ENCODE data around the gene TSKS.
A peak's percentile ranks its signal among the peaks of the same experiment; 100 is the strongest.
"Not testable (repeated sequence)": the region's sequence is repeated elsewhere in the genome, so short reads cannot be mapped to it uniquely, and the experiment has no call there.

TSKS gene

GRCh38 chr19:49766930-49767299 lies 3.8 kb upstream of the TSKS start, which contains the start of gene AP2A1:
Gene AP2A1 (plus strand): TSS chr19:49767001. CDS start chr19:49767134, 133 bp downstream.
- no peak for DNase-seq (ENCODE audit: low read depth)

DNA sequence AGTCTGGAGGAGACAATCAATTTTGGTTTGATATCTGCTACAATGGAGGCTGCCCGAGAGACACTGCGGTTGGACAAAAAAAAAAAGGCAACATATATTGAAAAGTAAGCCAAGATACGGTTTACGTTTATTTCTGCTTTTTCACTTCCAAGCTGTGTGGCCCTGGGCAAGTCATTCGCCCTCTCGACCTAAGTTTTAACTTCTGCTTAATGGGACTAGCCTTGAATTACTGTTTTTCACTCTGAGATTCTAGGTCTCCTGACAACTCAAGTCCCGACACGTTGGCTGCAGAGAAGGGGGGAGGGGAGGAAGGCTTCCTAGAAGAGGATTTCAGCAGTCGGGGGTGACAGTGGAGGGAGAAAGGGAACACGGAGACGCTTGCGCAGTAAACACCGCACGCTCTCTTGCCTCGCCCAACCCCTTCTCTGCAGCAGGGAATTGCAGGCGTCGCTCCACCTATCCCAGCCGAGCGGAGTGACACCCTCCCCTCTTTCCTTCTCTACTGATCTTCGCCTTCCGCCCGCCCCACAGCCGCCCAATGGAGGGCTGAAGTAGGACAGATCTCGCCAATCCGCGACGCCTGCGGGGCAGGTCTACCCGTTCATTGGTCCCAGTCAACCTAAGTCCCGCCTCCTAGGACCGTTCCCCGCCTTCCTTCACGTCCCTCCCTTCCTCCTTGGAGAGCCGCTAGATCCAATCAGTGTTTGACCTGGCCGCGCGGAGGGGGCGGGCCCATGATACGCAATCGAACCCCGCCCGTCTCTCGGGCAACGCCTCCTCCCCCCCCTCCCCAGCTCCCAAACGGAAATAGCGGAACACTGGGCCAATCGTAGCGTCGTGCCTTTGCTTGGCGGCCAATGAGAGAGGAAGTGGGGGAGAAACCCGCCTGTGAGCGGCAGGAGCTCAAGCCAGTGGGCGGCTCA lies 3.2 kb upstream of the TSKS start:
- peak; percentile 95 for DNase-seq (ENCODE audit: low read depth)

- no peak for DNase-seq (ENCODE audit: low read depth)
Measured at GRCh38 chr19:49764341-49764740, 1.2 kb upstream of the TSKS start.

DNA sequence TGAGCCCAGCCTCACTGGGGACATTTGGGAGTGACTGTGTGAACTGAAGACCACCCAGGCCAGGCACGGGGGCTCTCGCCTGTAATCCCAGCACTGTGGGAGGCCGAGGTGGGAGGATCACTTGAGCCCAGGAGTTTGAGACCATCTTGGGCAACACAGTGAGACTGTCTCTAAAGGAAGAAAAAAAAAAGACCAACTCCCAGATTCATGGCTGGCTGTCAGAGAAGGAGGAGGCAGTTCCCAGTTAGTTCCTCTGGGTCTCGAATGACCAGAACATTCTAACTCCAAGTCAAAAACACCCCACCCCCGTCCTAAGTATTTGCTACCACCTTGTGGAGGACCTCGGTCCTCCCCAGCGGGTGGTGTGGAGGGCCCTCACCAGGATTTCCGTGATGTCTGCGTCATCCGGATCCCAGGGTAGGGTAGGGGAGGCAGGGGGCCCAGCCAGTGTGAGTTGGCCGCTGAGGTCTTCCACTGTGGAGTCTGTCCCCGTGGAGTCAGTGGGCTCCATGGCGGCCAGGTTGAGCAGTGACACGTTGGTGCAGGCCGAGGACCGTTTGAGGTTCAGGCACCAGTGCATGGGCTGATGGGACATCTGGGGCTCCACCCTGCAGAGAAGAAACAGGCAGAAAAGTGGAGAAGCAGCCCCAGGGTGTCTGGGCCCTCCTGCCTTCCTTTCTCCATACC lies 1.3 kb downstream of the TSKS start:
- no peak for DNase-seq (ENCODE audit: low read depth)

GRCh38 chr19:49761249-49761624 lies 1.9 kb downstream of the TSKS start:
- no peak for DNase-seq (ENCODE audit: low read depth)

DNA sequence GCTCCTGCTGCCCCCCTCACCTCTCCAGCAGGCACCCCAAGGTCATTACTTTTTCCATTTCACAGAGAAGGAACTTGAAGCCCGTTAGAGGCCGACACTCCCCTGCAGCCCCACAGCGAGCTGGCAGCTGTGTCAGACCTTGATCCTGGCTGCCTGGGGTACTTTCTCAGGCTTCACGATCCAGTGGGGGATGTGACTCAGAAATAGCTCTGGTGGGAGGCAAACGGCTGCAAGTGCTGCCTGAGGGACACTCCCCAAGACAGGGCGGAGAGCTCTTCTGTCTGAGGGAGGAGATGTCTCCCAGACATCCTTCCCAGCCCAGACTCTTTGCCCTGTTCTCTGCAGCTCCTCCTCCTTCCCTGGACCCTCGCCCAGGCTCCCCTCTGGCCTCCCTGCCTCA lies 4.8 kb downstream of the TSKS start:
- DNase-seq (ENCODE audit: low read depth): no peak

DNA sequence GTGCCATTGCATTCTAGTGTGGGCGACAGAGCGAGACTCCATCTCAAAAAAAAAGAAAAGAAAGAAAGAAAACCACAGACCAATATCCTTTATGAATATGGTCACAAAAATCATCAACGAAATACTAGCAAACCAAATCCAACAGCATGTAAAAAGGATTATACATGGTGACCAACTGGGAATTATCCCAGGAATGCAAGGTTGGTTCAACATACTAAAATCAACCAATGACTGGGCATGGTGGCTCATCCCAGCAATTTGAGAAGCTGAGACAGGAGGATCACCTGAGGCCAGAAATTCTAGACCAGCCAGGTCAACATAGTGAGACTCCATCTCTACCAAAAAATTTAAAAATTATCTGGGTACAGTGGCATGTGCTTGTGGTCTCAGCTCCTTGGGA lies 7.2 kb downstream of the TSKS start:
- no peak for DNase-seq (ENCODE audit: low read depth)

DNA sequence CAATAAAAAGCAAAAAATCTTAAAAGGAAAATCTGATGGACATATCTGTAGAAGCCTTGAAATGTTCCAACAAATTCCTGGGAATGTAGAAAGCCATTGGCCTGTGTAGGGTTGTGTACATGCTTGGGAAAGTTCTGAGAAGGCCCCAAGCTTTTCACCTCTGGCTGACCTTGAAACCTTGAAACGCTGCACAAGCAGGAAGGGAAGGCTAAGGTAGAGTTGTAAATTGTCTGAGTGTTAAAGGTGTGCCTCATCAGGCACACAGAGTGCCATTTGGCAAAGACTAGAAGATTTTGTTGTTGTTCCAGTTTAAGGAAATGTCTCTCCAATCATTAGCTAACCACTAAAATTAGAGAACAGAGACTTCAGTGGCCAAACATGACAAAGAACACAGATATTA lies 10.4 kb downstream of the TSKS start:
- no peak for DNase-seq (ENCODE audit: low read depth)

GRCh38 chr19:49749771-49750170 lies 13.3 kb downstream of the TSKS start:
- DNase-seq (ENCODE audit: low read depth): no peak

GRCh38 chr19:49749055-49749716 lies 13.9 kb downstream of the TSKS start:
- no peak for DNase-seq (ENCODE audit: low read depth)

GRCh38 chr19:49746206-49746958 lies 16.7 kb downstream of the TSKS start:
- DNase-seq (ENCODE audit: low read depth): no peak

GRCh38 chr19:49744946-49745381 lies 18.1 kb downstream of the TSKS start:
- DNase-seq (ENCODE audit: low read depth): no peak

DNA sequence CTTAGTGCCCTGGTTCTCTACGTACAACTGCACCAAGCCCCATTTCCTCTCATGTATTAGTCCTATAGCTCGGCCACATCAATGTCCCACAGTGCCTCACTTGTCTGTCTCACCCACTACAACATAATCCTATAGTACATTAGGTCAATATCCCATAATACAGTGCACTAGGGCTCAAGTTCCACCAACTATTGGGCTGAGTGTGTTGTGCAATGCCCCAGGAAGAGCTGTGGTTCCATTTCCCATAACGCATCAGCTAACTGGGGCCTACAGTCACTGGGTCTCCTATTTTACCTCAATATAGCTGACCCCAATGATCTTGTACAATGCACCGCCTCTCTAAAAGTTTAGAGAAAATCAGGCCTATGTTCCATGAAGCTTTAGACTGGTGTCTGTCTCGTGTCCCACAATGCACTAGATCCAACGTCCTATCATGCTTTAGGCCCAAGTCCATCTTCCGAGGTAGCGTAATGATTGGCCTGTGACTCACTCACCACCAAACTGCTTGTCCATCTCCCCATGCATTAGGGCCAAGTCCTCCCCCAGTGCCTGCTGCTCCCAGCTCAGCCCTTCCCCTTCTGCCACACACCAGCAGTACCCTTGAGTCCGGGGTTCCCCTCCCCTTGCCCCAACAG lies 21.8 kb downstream of the TSKS start:
- DNase-seq (ENCODE audit: low read depth): no peak

DNA sequence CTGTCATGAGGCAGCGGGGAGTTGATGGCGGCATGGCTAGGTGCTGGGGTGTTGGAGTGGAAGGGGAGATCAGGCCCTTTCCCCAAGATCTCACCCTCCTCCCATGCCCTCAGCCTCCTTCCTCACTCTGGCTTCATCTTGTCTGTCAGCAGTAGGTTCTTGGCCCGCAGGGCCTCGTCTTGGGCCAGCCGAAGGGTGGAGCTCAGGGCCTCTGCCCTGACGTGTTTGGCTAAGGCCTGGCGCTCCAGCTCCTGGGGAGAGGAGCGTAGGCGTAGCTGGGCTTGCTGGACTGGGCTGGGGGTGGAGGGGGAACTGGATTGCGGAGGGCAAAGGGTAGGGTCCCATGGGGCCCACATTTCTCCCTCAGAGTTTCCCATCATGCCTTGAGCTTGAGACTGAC lies 23.2 kb downstream of the TSKS start:
- no peak for DNase-seq (ENCODE audit: low read depth)

DNA sequence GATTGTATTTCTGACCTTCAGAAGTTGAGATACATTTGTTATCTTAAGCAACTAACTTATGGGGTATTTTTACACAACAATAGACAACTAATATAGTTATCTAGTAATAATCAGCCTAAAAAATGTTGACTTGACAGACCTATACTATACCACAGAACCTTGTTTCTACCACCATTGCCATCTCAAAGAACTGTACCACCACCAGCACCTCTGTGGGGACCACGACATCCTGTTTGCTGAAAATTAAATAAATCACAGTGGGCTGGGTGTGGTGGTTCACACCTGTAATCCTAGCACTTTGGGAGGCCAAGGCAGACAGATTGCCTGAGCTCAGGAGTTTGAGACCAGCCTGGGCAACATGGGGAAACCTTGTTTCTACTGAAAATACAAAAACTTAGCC lies 24.0 kb downstream of the TSKS start:
- no peak for DNase-seq (ENCODE audit: low read depth)

DNA sequence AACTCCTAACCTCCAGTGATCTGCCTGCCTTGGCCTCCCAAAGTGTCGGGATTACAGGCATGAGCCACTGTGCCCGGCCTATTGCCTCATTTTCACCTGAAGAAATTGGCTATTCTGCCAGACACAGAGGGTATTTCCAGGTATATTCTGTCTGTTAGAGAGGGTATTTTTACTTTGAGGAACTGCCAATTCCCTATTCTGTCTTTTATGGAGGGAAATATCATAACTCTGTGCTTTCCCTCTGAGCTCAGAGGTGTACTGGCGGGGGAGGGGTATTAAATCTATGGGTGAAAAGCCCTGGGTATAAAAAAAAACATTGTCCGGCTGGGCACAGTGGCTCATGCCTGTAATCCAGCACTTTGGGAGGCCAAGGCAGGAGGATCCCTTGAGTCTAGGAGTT lies 24.8 kb downstream of the TSKS start:
- no peak for DNase-seq (ENCODE audit: low read depth)

- no peak for DNase-seq (ENCODE audit: low read depth)
Measured at GRCh38 chr19:49730166-49730565, 32.9 kb downstream of the TSKS start.

GRCh38 chr19:49727217-49728030 lies 35.7 kb downstream of the TSKS start:
- no peak for DNase-seq (ENCODE audit: low read depth)

DNA sequence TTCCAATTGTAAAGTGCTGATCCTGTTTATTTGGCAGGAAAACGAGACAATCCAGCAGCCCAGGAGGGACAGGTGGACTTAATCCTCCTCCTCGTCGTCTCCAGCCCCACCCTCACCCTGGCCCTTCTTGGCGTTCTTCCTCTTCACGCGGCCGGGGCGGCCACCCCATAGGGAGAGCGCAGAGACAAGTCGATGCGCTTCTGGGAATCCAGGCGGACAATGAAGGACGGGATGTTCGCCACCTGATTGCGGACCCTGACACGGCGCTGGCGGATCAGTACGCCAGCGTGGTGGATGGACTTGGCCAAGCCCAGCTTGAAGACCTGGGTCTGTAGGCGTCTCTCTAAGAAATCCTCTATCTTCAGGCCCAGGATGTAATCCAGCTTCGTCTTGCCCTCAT lies 43.7 kb downstream of the TSKS start:
- DNase-seq (ENCODE audit: low read depth): not testable (repeated sequence)

- DNase-seq (ENCODE audit: low read depth): no peak
Measured at GRCh38 chr19:49718991-49719390, 44.1 kb downstream of the TSKS start.

- DNase-seq (ENCODE audit: low read depth): no peak
Measured at GRCh38 chr19:49718511-49718910, 44.6 kb downstream of the TSKS start.
